ACHN (cell line): ENCODE measurements around the gene C18orf32.
"Not testable (repeated sequence)": the region's sequence is repeated elsewhere in the genome, so short reads cannot be mapped to it uniquely, and the experiment has no call there.

ENCODE experiments used
- DNase-seq: peaks from one replicate; pipeline ENCODE4 v3.0.0-alpha.2; 2015
- in situ Hi-C: cut with HindIII; loops from 2 replicates; pipeline ENCODE4 v1.10.0; 2017; ENCODE audit warnings: low sequenced_read_pairs, low pct_ligation_motif_present, low pct_unique_long_range_greater_than_20kb

Gene C18orf32

GRCh38 chr18:49510393-49511115 lies 23.5 kb upstream of the C18orf32 start:
- DNase-seq = peak; percentile 44
- in situ Hi-C loops = no loop called here

GRCh38 chr18:49506438-49506837 lies 19.4 kb upstream of the C18orf32 start:
- DNase-seq, in situ Hi-C loops: not testable (repeated sequence)

GRCh38 chr18:49503931-49504330 lies 16.9 kb upstream of the C18orf32 start:
- DNase-seq = no peak
- in situ Hi-C loops = no loop called here

GRCh38 chr18:49500201-49500921 lies 13.3 kb upstream of the C18orf32 start:
- in situ Hi-C loops = no loop called here
- no peak for DNase-seq

- in situ Hi-C loops = no loop called here
- DNase-seq = no peak
These were observed 12.1 kb upstream of the C18orf32 start for GRCh38 chr18:49499046-49499637.

- in situ Hi-C loops = no loop called here
- DNase-seq = no peak
These were observed 8.4 kb upstream of the C18orf32 start for GRCh38 chr18:49495480-49495879.

GRCh38 chr18:49495076-49495475 lies 8.0 kb upstream of the C18orf32 start:
- in situ Hi-C loops = no loop called here
- DNase-seq = no peak

- in situ Hi-C loops = no loop called here
These were observed 7.6 kb upstream of the C18orf32 start for GRCh38 chr18:49494660-49495059.

GRCh38 chr18:49492694-49493033 lies 5.6 kb upstream of the C18orf32 start:
- no peak for DNase-seq
- in situ Hi-C loops = no loop called here

More at GRCh38 chr18:49494660-49495059, 7.6 kb upstream of the C18orf32 start:
- no peak for DNase-seq

GRCh38 chr18:49491857-49492693 lies 5.0 kb upstream of the C18orf32 start, which contains the start of gene RPL17:
TSS of gene RPL17 (minus strand) at chr18:49492465.
- peak; percentile 97 for DNase-seq
- in situ Hi-C loops = no loop called here

- no peak for DNase-seq
These were observed 4.5 kb upstream of the C18orf32 start for GRCh38 chr18:49491534-49491856.

GRCh38 chr18:49490246-49490762 lies 3.3 kb upstream of the C18orf32 start:
- DNase-seq = no peak
- in situ Hi-C loops = no loop called here

More at GRCh38 chr18:49491534-49491856, 4.5 kb upstream of the C18orf32 start:
- in situ Hi-C loops = no loop called here

- peak; percentile 6 for DNase-seq
- in situ Hi-C loops = no loop called here
These were observed 777 bp upstream of the C18orf32 start for GRCh38 chr18:49487711-49488310.

- DNase-seq = peak; percentile 3
- in situ Hi-C loops = no loop called here
These were observed 455 bp downstream of the C18orf32 start for GRCh38 chr18:49486606-49486952.

- in situ Hi-C loops = no loop called here
- DNase-seq = no peak
These were observed 900 bp downstream of the C18orf32 start for GRCh38 chr18:49486134-49486533.

GRCh38 chr18:49483198-49483597 lies 3.8 kb downstream of the C18orf32 start:
- in situ Hi-C loops = no loop called here
- DNase-seq = no peak

GRCh38 chr18:49481907-49482306 lies 5.1 kb downstream of the C18orf32 start:
- in situ Hi-C loops = no loop called here
- DNase-seq = no peak

GRCh38 chr18:49481317-49481716 lies 5.7 kb downstream of the C18orf32 start:
- in situ Hi-C loops = no loop called here
- DNase-seq = no peak
